K562 (cell line): ENCODE results near the gene ERBB3. TPM values are rescaled to one million over a fixed set of nuclear protein-coding genes. Genes with fewer than 3 reads are reported as not detected.

ENCODE experiments used
- CTCFL ChIP-seq: IDR thresholded peaks from 2 replicates; pipeline ENCODE4 v1.6.1; 2011; ENCODE audit warnings: borderline replicate concordance, low read depth, mild to moderate bottlenecking, moderate library complexity, low read length; ENCODE audit not compliant: insufficient read depth, poor library complexity, severe bottlenecking
- E4F1 ChIP-seq: fragments of 250-450 bp; sonication (Bioruptor Pico); IDR thresholded peaks from 2 replicates; pipeline ENCODE4 v1.5.0; 2021; ENCODE audit warnings: mild to moderate bottlenecking, borderline replicate concordance
- ETS2 ChIP-seq: IDR thresholded peaks from 2 replicates; pipeline ENCODE4 v1.6.1; 2016; ENCODE audit warnings: borderline replicate concordance, missing genetic modification characterization, mild to moderate bottlenecking, moderate library complexity, missing compliant biosample characterization; ENCODE audit not compliant: poor library complexity, severe bottlenecking
- ETV1 ChIP-seq: fragments of 450-650 bp; conservative IDR thresholded peaks from 2 replicates; pipeline ENCODE4 v1.6.1; 2016; ENCODE audit warnings: missing genetic modification characterization, control low read depth, low read depth, missing compliant biosample characterization
- FOXP1 ChIP-seq: sonication (generic); formaldehyde crosslinking; IDR thresholded peaks from 2 replicates; pipeline ENCODE4 v1.8.0; 2022; ENCODE audit warnings: mild to moderate bottlenecking, missing genetic modification reagents
- MAFF ChIP-seq: IDR thresholded peaks from 2 replicates; pipeline ENCODE4 v1.6.1; 2012; ENCODE audit warnings: low read length, improper control_type of control experiment
- NCOA1 ChIP-seq: fragments of 450-650 bp; IDR thresholded peaks from 2 replicates; pipeline ENCODE4 v1.6.1; 2016; ENCODE audit warnings: low read depth
- SETDB1 ChIP-seq: IDR thresholded peaks from one replicate; pipeline ENCODE4 v1.6.1; 2012; ENCODE audit warnings: low read length, control low read depth, inconsistent platforms
- SRF ChIP-seq, 2 experiments: fragments of 250-450, 450-650 bp in 1 of 2; sonication (Bioruptor Pico) in 1 of 2; sonication (generic) in 1 of 2; formaldehyde crosslinking; IDR thresholded peaks; 2 replicates each; pipeline versions ENCODE4 v1.5.0 to v1.5.1; 2020 to 2022; ENCODE audit warnings: mild to moderate bottlenecking in 1 of 2, missing genetic modification reagents in 1 of 2
- ZNF121 ChIP-seq: sonication (generic); formaldehyde crosslinking; conservative IDR thresholded peaks from 2 replicates; pipeline ENCODE4 v1.8.0; 2022; ENCODE audit warnings: missing genetic modification reagents
- ZNF253 ChIP-seq: fragments of 250-450 bp; sonication (Bioruptor Pico); conservative IDR thresholded peaks from 2 replicates; pipeline ENCODE4 v1.6.1; 2021; ENCODE audit warnings: mild to moderate bottlenecking
- ZNF384 ChIP-seq: IDR thresholded peaks from 2 replicates; pipeline ENCODE4 v1.6.1; 2012; ENCODE audit warnings: low read depth, low read length, improper control_type of control experiment
- ZNF764 ChIP-seq: fragments of 250-450 bp; sonication (Bioruptor Pico); IDR thresholded peaks from 2 replicates; pipeline ENCODE4 v1.4.0; 2020; ENCODE audit warnings: low read depth, mild to moderate bottlenecking, moderate library complexity
- polyA plus RNA-seq, 8 experiments: library from polyadenylated mRNA; depleted of rRNA in 4 of 8; stranded (reverse) in 5 of 8; unstranded in 3 of 8; fragments of >200 nt; fragmentation: Nextera tagmentation in 2 of 8; fragmentation: Illumina TruSeq in 1 of 8; extraction: Ambion mirVana in 2 of 8; extraction: Trizol in 1 of 8; gene quantifications; 2 replicates each; pipeline versions ENCODE4 v1.2.1 to v1.2.3, GENCODE V29; 2011 to 2014; ENCODE audit warnings: inconsistent platforms in 1 of 8, missing spikeins in 1 of 8
- total RNA-seq, 7 experiments: library from RNA; depleted of rRNA in 6 of 7; stranded (reverse); fragments of >200 nt in 6 of 7; fragmentation: Illumina TruSeq in 2 of 7; extraction: Trizol in 2 of 7; gene quantifications; 2 replicates each; pipeline versions ENCODE4 v1.2.1 to v1.2.3, GENCODE V29; 2011 to 2021; ENCODE audit warnings: low replicate concordance in 1 of 7
- TF ChIP-seq, protein P1 (sequence below): fragments of 250-450 bp; sonication (Bioruptor Pico); IDR thresholded peaks from 2 replicates; pipeline ENCODE4 v1.9.0; 2021; ENCODE audit warnings: mild to moderate bottlenecking, inconsistent platforms

Gene ERBB3
- total and polyA plus RNA-seq, 9 of the 15 experiments (the other 6 are each of a cell fraction or from before 2014, with no cell fraction given) = 1.5 to 5.4 (median 3.8) TPM

DNA sequence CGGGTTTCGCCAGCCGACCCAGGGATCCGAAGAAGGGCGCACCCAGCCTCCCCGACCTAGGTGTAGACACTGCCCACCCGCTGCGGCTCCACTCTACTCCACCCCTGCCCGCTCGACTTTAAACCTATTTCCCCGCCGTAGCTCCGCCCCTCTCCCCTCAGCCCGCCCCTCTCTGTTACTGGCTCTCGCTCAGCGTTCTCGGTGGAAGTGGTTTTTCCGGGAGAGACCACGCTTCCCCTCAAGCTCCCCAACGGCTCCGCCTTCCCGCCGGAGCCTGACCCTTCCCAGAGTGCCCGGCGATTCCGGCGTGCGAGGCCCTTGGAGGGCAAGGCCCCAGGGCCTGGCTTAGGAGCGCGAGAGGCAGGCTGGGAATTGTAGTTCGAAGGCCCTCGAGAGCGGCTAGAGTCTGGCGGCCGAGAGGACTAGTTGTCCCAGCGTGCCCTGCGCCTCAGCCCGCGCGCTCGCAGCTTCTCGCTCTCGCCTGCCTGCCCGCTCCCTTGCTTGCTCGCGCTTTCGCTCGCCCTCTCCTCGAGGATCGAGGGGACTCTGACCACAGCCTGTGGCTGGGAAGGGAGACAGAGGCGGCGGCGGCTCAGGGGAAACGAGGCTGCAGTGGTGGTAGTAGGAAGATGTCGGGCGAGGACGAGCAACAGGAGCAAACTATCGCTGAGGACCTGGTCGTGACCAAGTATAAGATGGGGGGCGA, 24.3 kb downstream of the ERBB3 start, which contains the start of gene PA2G4 (continued):
- no peak for TF ChIP-seq ZNF764 (CRISPR knock-in tag)
- TF ChIP-seq ZNF384 = no peak
- TF ChIP-seq E4F1 (CRISPR knock-in tag) = no peak
- TF ChIP-seq SETDB1 = no peak
- no peak for TF ChIP-seq ZNF253 (CRISPR knock-in tag)
- TF ChIP-seq ETV1 (tag) = 0 out of 2 replicates have a peak, but pooled peaks have one; percentile 42
- TF ChIP-seq MAFF = no peak
- TF ChIP-seq, protein P1, sequence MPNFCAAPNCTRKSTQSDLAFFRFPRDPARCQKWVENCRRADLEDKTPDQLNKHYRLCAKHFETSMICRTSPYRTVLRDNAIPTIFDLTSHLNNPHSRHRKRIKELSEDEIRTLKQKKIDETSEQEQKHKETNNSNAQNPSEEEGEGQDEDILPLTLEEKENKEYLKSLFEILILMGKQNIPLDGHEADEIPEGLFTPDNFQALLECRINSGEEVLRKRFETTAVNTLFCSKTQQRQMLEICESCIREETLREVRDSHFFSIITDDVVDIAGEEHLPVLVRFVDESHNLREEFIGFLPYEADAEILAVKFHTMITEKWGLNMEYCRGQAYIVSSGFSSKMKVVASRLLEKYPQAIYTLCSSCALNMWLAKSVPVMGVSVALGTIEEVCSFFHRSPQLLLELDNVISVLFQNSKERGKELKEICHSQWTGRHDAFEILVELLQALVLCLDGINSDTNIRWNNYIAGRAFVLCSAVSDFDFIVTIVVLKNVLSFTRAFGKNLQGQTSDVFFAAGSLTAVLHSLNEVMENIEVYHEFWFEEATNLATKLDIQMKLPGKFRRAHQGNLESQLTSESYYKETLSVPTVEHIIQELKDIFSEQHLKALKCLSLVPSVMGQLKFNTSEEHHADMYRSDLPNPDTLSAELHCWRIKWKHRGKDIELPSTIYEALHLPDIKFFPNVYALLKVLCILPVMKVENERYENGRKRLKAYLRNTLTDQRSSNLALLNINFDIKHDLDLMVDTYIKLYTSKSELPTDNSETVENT (CRISPR knock-in tag) = no peak; the same call in 1 of the 2 replicates
- no peak for TF ChIP-seq NCOA1
- TF ChIP-seq CTCFL = no peak
- TF ChIP-seq ETS2 = no peak
- TF ChIP-seq FOXP1 (CRISPR knock-in tag) = peak; percentile 88
- TF ChIP-seq SRF (CRISPR knock-in tag; IDR thresholded peaks at IDR 0.05) = peak in 1 of 2 experiments; percentile 58; a peak in 1 of 4 replicates
- no peak for TF ChIP-seq ZNF121 (CRISPR knock-in tag)
